HG03558 (cell line): Measurements from ENCODE around the gene LAP3.
"Not testable (repeated sequence)": the region's sequence is repeated elsewhere in the genome, so short reads cannot be mapped to it uniquely, and the experiment has no call there.

Experiments used
- ATAC-seq: cut with Tn5 transposase; IDR thresholded peaks from one replicate; pipeline ENCODE4 v1.9.1; 2021; ENCODE audit warnings: moderate number of reproducible peaks; ENCODE audit not compliant: unreplicated experiment; ENCODE audit errors: extremely low read depth

The LAP3 gene

GRCh38 chr4:17560065-17560673 lies 16.8 kb upstream of the LAP3 start:
- ATAC-seq = no peak

GRCh38 chr4:17561195-17561909 lies 15.6 kb upstream of the LAP3 start:
- ATAC-seq = no peak

GRCh38 chr4:17562157-17562556 lies 14.8 kb upstream of the LAP3 start:
- no peak for ATAC-seq

- ATAC-seq = no peak
Observed at GRCh38 chr4:17565846-17566245, 11.2 kb upstream of the LAP3 start.

GRCh38 chr4:17567271-17567670 lies 9.7 kb upstream of the LAP3 start:
- ATAC-seq = no peak

- ATAC-seq = no peak
Observed at GRCh38 chr4:17574206-17574605, 2.8 kb upstream of the LAP3 start.

GRCh38 chr4:17575177-17575576 lies 1.8 kb upstream of the LAP3 start:
- not testable (repeated sequence) for ATAC-seq

GRCh38 chr4:17577665-17578481 lies 875 bp downstream of the LAP3 start:
- ATAC-seq = no peak

GRCh38 chr4:17578482-17578891 lies 1.5 kb downstream of the LAP3 start:
- ATAC-seq = peak; percentile 22

GRCh38 chr4:17580969-17581368 lies 4.0 kb downstream of the LAP3 start:
- no peak for ATAC-seq

- no peak for ATAC-seq
Observed at GRCh38 chr4:17583276-17583675, 6.3 kb downstream of the LAP3 start.

- no peak for ATAC-seq
Observed at GRCh38 chr4:17583941-17584340, 6.9 kb downstream of the LAP3 start.

- ATAC-seq = no peak
Observed at GRCh38 chr4:17584521-17585213, 7.7 kb downstream of the LAP3 start.

GRCh38 chr4:17587094-17587822 lies 10.3 kb downstream of the LAP3 start:
- ATAC-seq = no peak

GRCh38 chr4:17589355-17589754 lies 12.4 kb downstream of the LAP3 start:
- no peak for ATAC-seq

GRCh38 chr4:17595471-17596005 lies 18.5 kb downstream of the LAP3 start:
- peak; percentile 86 for ATAC-seq

- ATAC-seq = no peak
Observed at GRCh38 chr4:17597517-17597916, 20.5 kb downstream of the LAP3 start.

- no peak for ATAC-seq
Observed at GRCh38 chr4:17599826-17600225, 22.8 kb downstream of the LAP3 start.

- ATAC-seq = no peak
Observed at GRCh38 chr4:17605236-17605635, 28.2 kb downstream of the LAP3 start.
